GM23338 (cell line): Measurements from ENCODE around the gene ADAT3.

ENCODE experiments used
- CTCF ChIP-seq, 2 experiments: fragments of 200-600 bp in 1 of 2; sonication (generic) in 1 of 2; conservative IDR thresholded peaks; 2 replicates each; pipeline versions ENCODE4 v1.5.1 to v1.6.1; 2016 to 2017; ENCODE audit warnings: antibody characterized with exemption in 2 of 2, low read depth in 2 of 2, mild to moderate bottlenecking in 2 of 2, moderate library complexity in 1 of 2
- ETS1 ChIP-seq: IDR thresholded peaks from 2 replicates; pipeline ENCODE4 v1.6.1; 2016; ENCODE audit warnings: antibody characterized with exemption
- EZH2 ChIP-seq: fragments of 200-600 bp; sonication (generic); IDR thresholded peaks from one replicate; pipeline ENCODE4 v1.8.0; 2017; ENCODE audit warnings: antibody characterized with exemption, mild to moderate bottlenecking, low read depth; ENCODE audit not compliant: unreplicated experiment
- EZH2phosphoT487 ChIP-seq: fragments of 200-600 bp; sonication (generic); IDR thresholded peaks from one replicate; pipeline ENCODE4 v1.8.1; 2018; ENCODE audit warnings: antibody characterized with exemption; ENCODE audit not compliant: unreplicated experiment
- JUNB ChIP-seq: IDR thresholded peaks from one replicate; pipeline ENCODE4 v1.6.1; 2016; ENCODE audit warnings: antibody characterized with exemption; ENCODE audit not compliant: unreplicated experiment
- NANOG ChIP-seq: IDR thresholded peaks from 2 replicates; pipeline ENCODE4 v1.6.1; 2016; ENCODE audit warnings: antibody characterized with exemption, borderline replicate concordance
- POLR2AphosphoS5 ChIP-seq: IDR thresholded peaks from 2 replicates; pipeline ENCODE4 v1.6.1; 2016; ENCODE audit warnings: antibody characterized with exemption, low read depth
- REST ChIP-seq: IDR thresholded peaks from one replicate; pipeline ENCODE4 v1.6.1; 2018; ENCODE audit warnings: antibody characterized with exemption; ENCODE audit not compliant: unreplicated experiment
- STAT1 ChIP-seq: IDR thresholded peaks from one replicate; pipeline ENCODE4 v1.6.1; 2016; ENCODE audit warnings: antibody characterized with exemption; ENCODE audit not compliant: unreplicated experiment
- ZNF462 ChIP-seq: fragments of 250-450 bp; sonication (Bioruptor Pico); IDR thresholded peaks from 2 replicates; pipeline ENCODE4 v1.5.0; 2020; ENCODE audit warnings: mild to moderate bottlenecking, moderate library complexity

GRCh38 chr19:1858412-1859081 lies 46.7 kb upstream of the ADAT3 start:
- TF ChIP-seq EZH2 (no peak), ETS1 (no peak), JUNB (no peak), CTCF (conservative IDR thresholded peaks at IDR 0.05; ENCODE audit: low read depth in 2 of 2) (no peak), EZH2phosphoT487 (no peak), STAT1 (no peak), NANOG (no peak), POLR2AphosphoS5 (no peak), REST (no peak), ZNF462 (CRISPR knock-in tag) (no peak)
